Endothelial cell of umbilical vein (primary cell): Measurements from ENCODE around the gene SEBOX. TPM values are rescaled to one million over a fixed set of nuclear protein-coding genes. Genes with fewer than 3 reads are reported as not detected.

ENCODE experiments used
- BruUV-seq: library from RNA; stranded (reverse); fragments of 400-500 nt; replicated peaks from 2 replicates; lab custom pipeline; 2021; lab: Mats Ljungman, UMichigan
- CTCF ChIA-PET: fragments of 300-600, 350-600 bp; sonication (Branson Sonifier 250); formaldehyde crosslinking; loops from one replicate; lab custom pipeline; 2021; ENCODE audit warnings: antibody characterized with exemption, inconsistent platforms; lab: Charles Lee
- POLR2A ChIA-PET: fragments of 300-600, 350-600 bp; sonication (Branson Sonifier 250); formaldehyde crosslinking; loops from one replicate; lab custom pipeline; 2021; ENCODE audit warnings: antibody characterized with exemption, inconsistent platforms; lab: Charles Lee
- DNase-seq: peaks from one replicate; pipeline ENCODE4 v3.0.0-alpha.2; 2011; ENCODE audit warnings: low read depth, low spot score
- FAIRE-seq: peaks from 2 replicates; lab custom pipeline; 2011; peaks lifted over from hg19 to GRCh38; lab: Jason Lieb, UNC
- H2AFZ ChIP-seq: 2 replicates; pipeline ENCODE4 v1.6.0; 2012; ENCODE audit warnings: low read depth, low read length, control low read depth, inconsistent platforms
- H3K27ac ChIP-seq: 2 replicates; pipeline ENCODE4 v1.5.1; 2011; ENCODE audit warnings: low read depth, mild to moderate bottlenecking, control low read depth, low read length, moderate library complexity; ENCODE audit not compliant: insufficient read depth
- H3K27me3 ChIP-seq, 2 experiments: 2 replicates each; pipeline versions ENCODE4 v1.6.0 to v1.6.1; 2011; ENCODE audit warnings: low read length in 2 of 2, mixed read lengths in 1 of 2; ENCODE audit not compliant: control insufficient read depth in 2 of 2, insufficient read depth in 2 of 2
- H3K36me3 ChIP-seq, 2 experiments: 2 replicates in 1 of 2; 3 replicates in 1 of 2; pipeline ENCODE4 v1.5.1; 2011; ENCODE audit warnings: low read length in 2 of 2, mild to moderate bottlenecking in 1 of 2, moderate library complexity in 1 of 2; ENCODE audit not compliant: control insufficient read depth in 2 of 2, insufficient read depth in 2 of 2; ENCODE audit errors: extremely low read depth in 1 of 2
- H3K4me1 ChIP-seq: 3 replicates; pipeline ENCODE4 v1.5.1; 2011; ENCODE audit warnings: mild to moderate bottlenecking, low read length; ENCODE audit not compliant: control insufficient read depth, insufficient read depth; ENCODE audit errors: extremely low read depth
- H3K4me2 ChIP-seq: 2 replicates; pipeline ENCODE4 v1.6.1; 2011; ENCODE audit warnings: low read length, control low read depth, mixed read lengths; ENCODE audit not compliant: insufficient read depth
- H3K4me3 ChIP-seq, 3 experiments: fragments of 200-600 bp in 1 of 3; sonication (generic), shearing (Covaris generic) in 1 of 3; replicated peaks in 1 of 3; 2 replicates each; pipeline ENCODE4 v1.5.1; 2011 to 2016; ENCODE audit warnings: control low read depth in 3 of 3, low read length in 3 of 3, mild to moderate bottlenecking in 2 of 3, inconsistent platforms in 1 of 3, low read depth in 1 of 3, moderate library complexity in 1 of 3; ENCODE audit not compliant: insufficient read depth in 1 of 3
- H3K79me2 ChIP-seq: 2 replicates; pipeline ENCODE4 v1.6.0; 2012; ENCODE audit warnings: low read length, inconsistent platforms; ENCODE audit not compliant: control insufficient read depth, insufficient read depth
- H3K9ac ChIP-seq: replicated peaks from 2 replicates; pipeline ENCODE3; 2011; ENCODE audit warnings: low read length, control low read depth; ENCODE audit not compliant: insufficient read depth; ENCODE audit errors: extremely low read depth
- H3K9me1 ChIP-seq: replicated peaks from 3 replicates; pipeline ENCODE4 v1.6.0; 2011; ENCODE audit warnings: mild to moderate bottlenecking, low read length; ENCODE audit not compliant: control insufficient read depth, insufficient read depth; ENCODE audit errors: extremely low read depth
- H3K9me3 ChIP-seq: replicated peaks from 2 replicates; pipeline ENCODE4 v1.5.1; 2012; ENCODE audit warnings: low read length, inconsistent platforms; ENCODE audit not compliant: control insufficient read depth, insufficient read depth
- H4K20me1 ChIP-seq: replicated peaks from 2 replicates; pipeline ENCODE3; 2011; ENCODE audit warnings: mild to moderate bottlenecking, low read length; ENCODE audit not compliant: control insufficient read depth, insufficient read depth; ENCODE audit errors: extremely low read depth
- CTCF ChIP-seq, 2 donors: IDR thresholded peaks; 1 replicate in 1 of 2; 2 replicates in 1 of 2; pipeline ENCODE4 v1.5.1; 2011; ENCODE audit warnings: low read length in 2 of 2, mild to moderate bottlenecking in 2 of 2, moderate library complexity in 2 of 2, control low read depth in 1 of 2, inconsistent platforms in 1 of 2, low read depth in 1 of 2; ENCODE audit not compliant: insufficient read depth in 1 of 2; ENCODE audit errors: extremely low read depth in 1 of 2
- EZH2 ChIP-seq: IDR thresholded peaks from 2 replicates; pipeline ENCODE4 v1.6.1; 2012; ENCODE audit warnings: borderline replicate concordance, low read depth, mild to moderate bottlenecking, moderate library complexity, low read length, inconsistent platforms; ENCODE audit not compliant: severe bottlenecking
- FOS ChIP-seq: IDR thresholded peaks from 2 replicates; pipeline ENCODE4 v1.6.1; 2011; ENCODE audit warnings: mild to moderate bottlenecking, low read length, moderate library complexity, borderline replicate concordance; ENCODE audit not compliant: insufficient read depth
- GATA2 ChIP-seq: IDR thresholded peaks from 2 replicates; pipeline ENCODE4 v1.7.0; 2011; ENCODE audit warnings: low read depth, mild to moderate bottlenecking, moderate library complexity, mixed read lengths, low read length; ENCODE audit not compliant: insufficient read length, insufficient read depth
- JUN ChIP-seq: IDR thresholded peaks from 2 replicates; pipeline ENCODE4 v1.6.1; 2011; ENCODE audit warnings: borderline replicate concordance, low read depth; ENCODE audit not compliant: insufficient read length, insufficient read depth
- MAX ChIP-seq: IDR thresholded peaks from 2 replicates; pipeline ENCODE4 v1.6.1; 2011; ENCODE audit not compliant: insufficient read depth, insufficient read length
- MYC ChIP-seq: IDR thresholded peaks from one replicate; pipeline ENCODE4 v1.6.1; 2011; ENCODE audit warnings: mild to moderate bottlenecking, low read depth, low read length
- POLR2A ChIP-seq: IDR thresholded peaks from 2 replicates; pipeline ENCODE4 v1.6.1; 2012; ENCODE audit warnings: low read depth, mild to moderate bottlenecking, control low read depth, low read length
- POLR2AphosphoS5 ChIP-seq: IDR thresholded peaks from 2 replicates; pipeline ENCODE4 v1.6.1; 2012; ENCODE audit warnings: low read depth, mild to moderate bottlenecking, control low read depth, low read length, moderate library complexity; ENCODE audit not compliant: insufficient read depth
- dilution Hi-C: fragments of 300-500 bp; cut with MboI; formaldehyde crosslinking; loops from one replicate; pipeline ENCODE4 v1.15.0; 2019; ENCODE audit warnings: low sequenced_read_pairs; ENCODE audit not compliant: extremely low pct_ligation_motif_present
- intact Hi-C: fragments of 100-400 bp; cut with micrococcal nuclease; formaldehyde crosslinking; loops from one replicate; pipeline ENCODE4 v1.10.0; 2022
- polyA plus RNA-seq, 4 experiments: library from polyadenylated mRNA; depleted of rRNA in 3 of 4; stranded (reverse) in 3 of 4; unstranded in 1 of 4; fragments of >200 nt; gene quantifications; 2 replicates each; pipeline versions ENCODE4 v1.2.1 to v1.2.3, GENCODE V29; 2011 to 2012; ENCODE audit warnings: missing spikeins in 1 of 4
- total RNA-seq: library from RNA; stranded (reverse); gene quantifications from 2 replicates; pipeline ENCODE4 v1.2.3, GENCODE V29; 2021

The SEBOX gene
- total and polyA plus RNA-seq, 2 donors (not counting 3 experiments of a cell fraction or from before 2014, with no cell fraction given): not detected

- H3K9me1 ChIP-seq: no peaks in the 10 kb centered on the region
- FAIRE-seq (no peak), DNase-seq (no peak)
- peaks cover 20 to 36% of the 10 kb centered on the region in 2 experiments for H3K36me3 ChIP-seq
- H4K20me1 ChIP-seq: no peaks in the 10 kb centered on the region
- intact Hi-C loops: no loop called here
- dilution Hi-C loops: no loop called here
- peaks cover 32% of the 10 kb centered on the region for H3K4me1 ChIP-seq
- no peak overlapping the region for H3K27ac ChIP-seq
- H3K9me3 ChIP-seq: no peaks in the 10 kb centered on the region
- ChIA-PET POLR2A (no interaction called here), CTCF (interaction anchor here (0.9 to 3.5 kb wide), 2 partner anchors 7 to 544 kb away, joined by 3 to 23 read pairs; partner anchors contain the start of gene POLDIP2)
- no peaks in the 10 kb centered on the region for H3K27me3 ChIP-seq
- H3K4me2 ChIP-seq: no peak overlapping the region
- H3K9ac ChIP-seq: no peak overlapping the region
- TF ChIP-seq CTCF (IDR thresholded peaks at IDR 0.05; ENCODE audit: extremely low read depth in 1 of 2, insufficient read depth in 1 of 2, low read depth in 1 of 2, low read length in 2 of 2) (no peak), POLR2A (peak; percentile 12)
- H2AFZ ChIP-seq: no peak overlapping the region
- BruUV-seq: no TSS peak
- no peak overlapping the region for H3K4me3 ChIP-seq
- H3K79me2 ChIP-seq: no peaks in the 10 kb centered on the region
Observed at GRCh38 chr17:28348979-28349378, 16.0 kb downstream of the SEBOX start.

GRCh38 chr17:28347261-28347891 lies 17.6 kb downstream of the SEBOX start:
- no peaks in the 10 kb centered on the region for H3K9me3 ChIP-seq
- dilution Hi-C loops (no loop called here), intact Hi-C loops (loop anchor here (1.0 to 2.0 kb wide), 6 partner anchors 9 to 542 kb away; partner anchors contain the start of genes LYRM9 and TMEM97)
- DNase-seq: no peak
- TF ChIP-seq POLR2A (peak; percentile 53), POLR2AphosphoS5 (no peak), MYC (no peak), CTCF (IDR thresholded peaks at IDR 0.05; ENCODE audit: extremely low read depth in 1 of 2, insufficient read depth in 1 of 2, low read depth in 1 of 2, low read length in 2 of 2) (no peak), GATA2 (no peak), EZH2 (no peak), FOS (peak; percentile 51), MAX (no peak), JUN (peak; percentile 35)
- H3K27me3 ChIP-seq: no peaks in the 10 kb centered on the region
- no peaks in the 10 kb centered on the region for H3K79me2 ChIP-seq
- FAIRE-seq: peak; percentile 97
- no peaks in the 10 kb centered on the region for H4K20me1 ChIP-seq
- H3K4me3 ChIP-seq: no peak overlapping the region
- H3K4me1 ChIP-seq: peaks cover 32% of the 10 kb centered on the region
- H3K36me3 ChIP-seq: peaks cover 22 to 38% of the 10 kb centered on the region in 2 experiments
- POLR2A ChIA-PET: interaction anchor here (1.3 to 3.3 kb wide), 3 partner anchors 10 to 23 kb away, joined by 4 to 34 read pairs (median 13); partner anchors contain the start of genes IFT20, POLDIP2, SARM1 and TNFAIP1
- peak overlapping the region; percentile 60 for H3K9ac ChIP-seq
- BruUV-seq: TSS peak; percentile 29
- CTCF ChIA-PET: interaction anchor here (0.9 to 3.9 kb wide), 11 partner anchors 9 to 587 kb away, joined by 3 to 31 read pairs (median 9); partner anchors contain the start of genes IFT20, LYRM9, POLDIP2 and TNFAIP1
- H3K27ac ChIP-seq: peak overlapping the region; percentile 88
- H2AFZ ChIP-seq: no peak overlapping the region
- H3K4me2 ChIP-seq: peak overlapping the region; percentile 39
- no peaks in the 10 kb centered on the region for H3K9me1 ChIP-seq
